Activated CD4-positive, alpha-beta memory T cell treated with anti-CD3 and anti-CD28 coated beads for 36 hours (primary cell): ENCODE measurements around the gene ARHGAP26. TPM values are rescaled to one million over a fixed set of nuclear protein-coding genes. Genes with fewer than 3 reads are reported as not detected.
"Not testable (repeated sequence)": the region's sequence is repeated elsewhere in the genome, so short reads cannot be mapped to it uniquely, and the experiment has no call there.

Experiments used
- CTCF ChIA-PET: fragments of 350-600 bp; sonication (Branson Sonifier 250); formaldehyde crosslinking; loops from one replicate; lab custom pipeline; 2021; ENCODE audit warnings: antibody characterized with exemption, inconsistent platforms; lab: Charles Lee
- POLR2A ChIA-PET: fragments of 350-600 bp; sonication (Branson Sonifier 250); formaldehyde crosslinking; loops from one replicate; lab custom pipeline; 2021; ENCODE audit warnings: antibody characterized with exemption; lab: Charles Lee
- DNase-seq: peaks from one replicate; pipeline ENCODE4 v3.0.0-alpha.2; 2020
- H3K27ac Mint-ChIP-seq: one replicate; pipeline ENCODE4 v1.8.0; 2021; ENCODE audit warnings: mixed read lengths
- H3K27me3 Mint-ChIP-seq: one replicate; pipeline ENCODE4 v1.8.0; 2021; ENCODE audit warnings: mixed read lengths
- H3K36me3 Mint-ChIP-seq: one replicate; pipeline ENCODE4 v1.8.0; 2021; ENCODE audit warnings: mixed read lengths
- H3K4me1 Mint-ChIP-seq: one replicate; pipeline ENCODE4 v1.8.0; 2021; ENCODE audit warnings: low read depth, mixed read lengths
- H3K4me3 Mint-ChIP-seq: one replicate; pipeline ENCODE4 v1.8.0; 2021; ENCODE audit warnings: mild to moderate bottlenecking, mixed read lengths
- H3K9me3 Mint-ChIP-seq: one replicate; pipeline ENCODE4 v1.8.0; 2021; ENCODE audit warnings: mixed read lengths
- intact Hi-C: fragments of 100-400 bp; cut with micrococcal nuclease; formaldehyde crosslinking; loops from one replicate; pipeline ENCODE4 v1.15.1; 2023
- total RNA-seq, 2 experiments: library from RNA; stranded (reverse); gene quantifications; one replicate each; pipeline ENCODE4 v1.2.3, GENCODE V29; 2021

Gene ARHGAP26
- total RNA-seq, 2 experiments from 2014 or later, result 16.4 to 16.9 TPM

GRCh38 chr5:143110591-143110990 lies 340.4 kb downstream of the ARHGAP26 start:
- peaks cover 35% of the 10 kb centered on the region for H3K4me1 Mint-ChIP-seq
- H3K27ac Mint-ChIP-seq, result no peak overlapping the region
- ChIA-PET CTCF (interaction anchor here (1.4 kb wide), 1 partner anchor 293 kb away, joined by 3 read pairs; the partner anchor contains the start of gene NR3C1), POLR2A (no interaction called here)
- no peaks in the 10 kb centered on the region for H3K36me3 Mint-ChIP-seq
- intact Hi-C loops, result no loop called here
- no peak for DNase-seq
- H3K9me3 Mint-ChIP-seq, result no peaks in the 10 kb centered on the region
- H3K4me3 Mint-ChIP-seq, result no peak overlapping the region
- H3K27me3 Mint-ChIP-seq, result no peaks in the 10 kb centered on the region

GRCh38 chr5:143111799-143112198 lies 341.6 kb downstream of the ARHGAP26 start:
- POLR2A ChIA-PET, result no interaction called here
- intact Hi-C loops, result no loop called here
- Mint-ChIP-seq H3K27ac (no peak overlapping the region), H3K9me3 (no peaks in the 10 kb centered on the region), H3K4me1 (peaks cover 28% of the 10 kb centered on the region), H3K36me3 (no peaks in the 10 kb centered on the region), H3K27me3 (no peaks in the 10 kb centered on the region), H3K4me3 (no peak overlapping the region)
- DNase-seq, result no peak
- CTCF ChIA-PET, result interaction anchor here (0.8 to 1.4 kb wide), 2 partner anchors 103 to 292 kb away, joined by 3 read pairs; partner anchors contain the start of gene NR3C1

- Mint-ChIP-seq H3K27me3 (no peaks in the 10 kb centered on the region), H3K36me3 (no peaks in the 10 kb centered on the region), H3K4me1 (peaks cover 29% of the 10 kb centered on the region), H3K27ac (no peak overlapping the region), H3K9me3 (no peaks in the 10 kb centered on the region), H3K4me3 (no peak overlapping the region)
- no peak for DNase-seq
- ChIA-PET CTCF (interaction anchor here (1.1 kb wide), 1 partner anchor 198 kb away, joined by 4 read pairs; no protein-coding TSS in a partner anchor), POLR2A (interaction anchor here (1.1 kb wide), 1 partner anchor 12 kb away, joined by 3 read pairs; no protein-coding TSS in a partner anchor)
- intact Hi-C loops, result no loop called here
Measured at GRCh38 chr5:143113461-143113860, 343.3 kb downstream of the ARHGAP26 start.

- Mint-ChIP-seq H3K36me3 (no peaks in the 10 kb centered on the region), H3K27me3 (no peaks in the 10 kb centered on the region), H3K9me3 (no peaks in the 10 kb centered on the region), H3K4me1 (peaks cover 37% of the 10 kb centered on the region), H3K27ac (peak overlapping the region; percentile 25), H3K4me3 (no peak overlapping the region)
- ChIA-PET POLR2A (interaction anchor here (1.0 to 1.1 kb wide), 2 partner anchors 13 to 74 kb away, joined by 3 read pairs; no protein-coding TSS in a partner anchor), CTCF (interaction anchor here (0.8 kb wide), 1 partner anchor 9 kb away, joined by 3 read pairs; no protein-coding TSS in a partner anchor)
- intact Hi-C loops, result no loop called here
- no peak for DNase-seq
Measured at GRCh38 chr5:143114481-143114880, 344.3 kb downstream of the ARHGAP26 start.

- peaks cover 40% of the 10 kb centered on the region for H3K4me1 Mint-ChIP-seq
- H3K27me3 Mint-ChIP-seq, result no peaks in the 10 kb centered on the region
- ChIA-PET POLR2A (no interaction called here), CTCF (no interaction called here)
- no peak overlapping the region for H3K27ac Mint-ChIP-seq
- intact Hi-C loops, result loop anchor here (5.0 kb wide), 1 partner anchor 287 kb away; the partner anchor contains the start of gene NR3C1
- DNase-seq, result no peak
- H3K9me3 Mint-ChIP-seq, result no peaks in the 10 kb centered on the region
- H3K36me3 Mint-ChIP-seq, result no peaks in the 10 kb centered on the region
- H3K4me3 Mint-ChIP-seq, result no peak overlapping the region
Measured at GRCh38 chr5:143115381-143115780, 345.2 kb downstream of the ARHGAP26 start.

- no peak overlapping the region for H3K27ac Mint-ChIP-seq
- CTCF ChIA-PET, result interaction anchor here (1.6 kb wide), 1 partner anchor 11 kb away, joined by 3 read pairs; no protein-coding TSS in a partner anchor
Measured at GRCh38 chr5:143116814-143117213, 346.6 kb downstream of the ARHGAP26 start.

GRCh38 chr5:143117821-143118220 lies 347.6 kb downstream of the ARHGAP26 start:
- no peak for DNase-seq
- no peak overlapping the region for H3K4me3 Mint-ChIP-seq
- ChIA-PET POLR2A (no interaction called here), CTCF (interaction anchor here (0.5 to 1.6 kb wide), 4 partner anchors 11 to 405 kb away, joined by 3 to 7 read pairs (median 4); no protein-coding TSS in a partner anchor)
- peaks cover 52% of the 10 kb centered on the region for H3K4me1 Mint-ChIP-seq
- H3K27me3 Mint-ChIP-seq, result no peaks in the 10 kb centered on the region
- peaks cover 9% of the 10 kb centered on the region for H3K36me3 Mint-ChIP-seq
- H3K9me3 Mint-ChIP-seq, result no peaks in the 10 kb centered on the region
- intact Hi-C loops, result loop anchor here (5.0 kb wide), 1 partner anchor 284 kb away; the partner anchor contains the start of gene NR3C1
- peak overlapping the region; percentile 31 for H3K27ac Mint-ChIP-seq

More at GRCh38 chr5:143116814-143117213, 346.6 kb downstream of the ARHGAP26 start:
- no peak for DNase-seq
- peaks cover 4% of the 10 kb centered on the region for H3K36me3 Mint-ChIP-seq
- intact Hi-C loops, result loop anchor here (5.0 kb wide), 1 partner anchor 285 kb away; the partner anchor contains the start of gene NR3C1
- no peaks in the 10 kb centered on the region for H3K9me3 Mint-ChIP-seq
- H3K4me3 Mint-ChIP-seq, result no peak overlapping the region
- POLR2A ChIA-PET, result no interaction called here
- peaks cover 48% of the 10 kb centered on the region for H3K4me1 Mint-ChIP-seq
- no peaks in the 10 kb centered on the region for H3K27me3 Mint-ChIP-seq

GRCh38 chr5:143118222-143118621 lies 348.0 kb downstream of the ARHGAP26 start:
- intact Hi-C loops, result loop anchor here (5.0 kb wide), 1 partner anchor 284 kb away; the partner anchor contains the start of gene NR3C1
- CTCF ChIA-PET, result interaction anchor here (1.5 to 1.6 kb wide), 3 partner anchors 12 to 405 kb away, joined by 3 to 7 read pairs (median 4); no protein-coding TSS in a partner anchor
- peak overlapping the region; percentile 54 for H3K27ac Mint-ChIP-seq
- peaks cover 50% of the 10 kb centered on the region for H3K4me1 Mint-ChIP-seq
- H3K36me3 Mint-ChIP-seq, result peaks cover 9% of the 10 kb centered on the region
- H3K4me3 Mint-ChIP-seq, result no peak overlapping the region
- DNase-seq, result peak; percentile 35
- no peaks in the 10 kb centered on the region for H3K27me3 Mint-ChIP-seq
- no peaks in the 10 kb centered on the region for H3K9me3 Mint-ChIP-seq
- POLR2A ChIA-PET, result interaction anchor here (1.1 kb wide), 1 partner anchor 12 kb away, joined by 4 read pairs; no protein-coding TSS in a partner anchor

- H3K4me1 Mint-ChIP-seq, result peaks cover 45% of the 10 kb centered on the region
- H3K36me3 Mint-ChIP-seq, H3K9me3 Mint-ChIP-seq, H3K27me3 Mint-ChIP-seq, DNase-seq, H3K4me3 Mint-ChIP-seq: not testable (repeated sequence)
- ChIA-PET POLR2A (interaction anchor here (0.9 to 1.1 kb wide), 2 partner anchors 13 to 104 kb away, joined by 3 to 4 read pairs; no protein-coding TSS in a partner anchor), CTCF (interaction anchor here (0.6 to 1.6 kb wide), 5 partner anchors 12 to 406 kb away, joined by 3 to 7 read pairs (median 3); no protein-coding TSS in a partner anchor)
- intact Hi-C loops, result loop anchor here (1.0 to 5.0 kb wide), 4 partner anchors 17 to 283 kb away; partner anchors contain the start of gene NR3C1
- peak overlapping the region; percentile 82 for H3K27ac Mint-ChIP-seq
Measured at GRCh38 chr5:143118818-143119217, 348.6 kb downstream of the ARHGAP26 start.

GRCh38 chr5:143119291-143119769 lies 349.2 kb downstream of the ARHGAP26 start:
- peaks cover 9% of the 10 kb centered on the region for H3K36me3 Mint-ChIP-seq
- intact Hi-C loops, result loop anchor here (1.0 to 5.0 kb wide), 4 partner anchors 17 to 283 kb away; partner anchors contain the start of gene NR3C1
- DNase-seq, result peak; percentile 27
- POLR2A ChIA-PET, result interaction anchor here (0.9 to 1.1 kb wide), 2 partner anchors 13 to 103 kb away, joined by 3 to 4 read pairs; no protein-coding TSS in a partner anchor
- no peaks in the 10 kb centered on the region for H3K9me3 Mint-ChIP-seq
- no peak overlapping the region for H3K4me3 Mint-ChIP-seq
- H3K4me1 Mint-ChIP-seq, result peaks cover 41% of the 10 kb centered on the region
- H3K27me3 Mint-ChIP-seq, result no peaks in the 10 kb centered on the region
- peak overlapping the region; percentile 82 for H3K27ac Mint-ChIP-seq
- CTCF ChIA-PET, result interaction anchor here (0.6 to 1.5 kb wide), 4 partner anchors 62 to 137 kb away, joined by 3 to 4 read pairs (median 3); no protein-coding TSS in a partner anchor

GRCh38 chr5:143119881-143120341 lies 349.7 kb downstream of the ARHGAP26 start:
- H3K9me3 Mint-ChIP-seq, result no peaks in the 10 kb centered on the region
- peaks cover 9% of the 10 kb centered on the region for H3K36me3 Mint-ChIP-seq
- intact Hi-C loops, result loop anchor here (1.0 to 5.0 kb wide), 4 partner anchors 18 to 282 kb away; partner anchors contain the start of gene NR3C1
- POLR2A ChIA-PET, result interaction anchor here (0.5 kb wide), 1 partner anchor 16 kb away, joined by 4 read pairs; no protein-coding TSS in a partner anchor
- no peak overlapping the region for H3K4me3 Mint-ChIP-seq
- no peak for DNase-seq
- peak overlapping the region; percentile 82 for H3K27ac Mint-ChIP-seq
- H3K27me3 Mint-ChIP-seq, result no peaks in the 10 kb centered on the region
- CTCF ChIA-PET, result interaction anchor here (0.6 kb wide), 1 partner anchor 62 kb away, joined by 3 read pairs; no protein-coding TSS in a partner anchor
- peaks cover 42% of the 10 kb centered on the region for H3K4me1 Mint-ChIP-seq
